IPS-18a (cell line): ENCODE measurements around the gene GLIS2.

ENCODE experiments used
- H3K27ac ChIP-seq: one replicate; pipeline ENCODE4 v1.5.1; 2013; ENCODE audit warnings: low read length
- H3K27me3 ChIP-seq: one replicate; pipeline ENCODE4 v1.6.1; 2013; ENCODE audit warnings: mild to moderate bottlenecking, low read length; ENCODE audit not compliant: control insufficient read depth, insufficient read depth
- H3K36me3 ChIP-seq: one replicate; pipeline ENCODE4 v1.6.1; 2013; ENCODE audit warnings: low read depth, low read length; ENCODE audit not compliant: control insufficient read depth
- H3K4me1 ChIP-seq: one replicate; pipeline ENCODE4 v1.6.1; 2013; ENCODE audit warnings: low read depth, low read length; ENCODE audit not compliant: control insufficient read depth
- H3K4me3 ChIP-seq: one replicate; pipeline ENCODE4 v1.5.1; 2013; ENCODE audit warnings: low read length
- H3K9ac ChIP-seq: one replicate; pipeline ENCODE4 v1.6.1; 2013; ENCODE audit warnings: mild to moderate bottlenecking, low read length, moderate library complexity
- H3K9me3 ChIP-seq: one replicate; pipeline ENCODE4 v1.6.1; 2013; ENCODE audit warnings: low read depth, low read length; ENCODE audit not compliant: control insufficient read depth

GLIS2 gene

DNA sequence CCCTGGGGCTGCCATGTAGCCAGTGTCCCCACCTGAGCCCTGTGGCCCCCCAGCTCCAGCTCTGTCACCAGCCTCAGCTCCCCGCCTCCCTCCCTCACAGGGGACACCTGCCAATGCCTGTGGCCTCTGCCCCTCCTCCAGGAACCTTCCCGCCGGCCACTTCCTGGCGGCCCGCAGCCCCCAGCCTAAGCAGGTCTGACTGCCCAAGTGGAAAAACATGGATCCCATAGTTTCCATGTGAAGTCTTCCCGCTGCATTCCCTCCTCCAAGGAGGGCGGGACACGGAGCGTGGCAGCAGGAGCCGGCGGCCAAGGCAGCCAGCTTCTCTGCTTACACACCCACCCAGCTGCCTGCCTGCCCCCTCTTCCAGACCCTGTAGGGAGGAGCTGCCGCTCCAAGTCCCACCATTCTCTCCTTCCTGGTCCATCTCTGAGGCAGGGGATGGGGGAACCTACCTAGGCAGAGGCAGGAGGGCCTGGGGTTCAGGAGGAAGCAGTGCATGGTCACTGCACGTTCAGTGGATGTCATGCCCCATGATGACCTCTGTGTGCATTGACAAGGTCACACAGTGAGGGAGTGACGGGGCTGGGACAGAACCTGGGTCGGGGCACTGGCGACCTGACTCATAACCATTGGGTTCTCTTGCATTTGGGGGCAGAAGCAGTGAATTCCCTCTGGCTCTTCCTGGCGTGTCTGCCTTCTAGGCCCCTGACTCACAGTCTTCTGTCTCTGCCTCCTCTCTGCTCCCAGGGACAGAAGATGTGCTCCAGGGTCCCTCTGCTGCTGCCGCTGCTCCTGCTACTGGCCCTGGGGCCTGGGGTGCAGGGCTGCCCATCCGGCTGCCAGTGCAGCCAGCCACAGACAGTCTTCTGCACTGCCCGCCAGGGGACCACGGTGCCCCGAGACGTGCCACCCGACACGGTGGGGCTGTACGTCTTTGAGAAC, 64.5 kb downstream of the GLIS2 start:
- Histone ChIP-seq H3K9me3 (no peaks in the 10 kb centered on the region), H3K4me3 (no peak overlapping the region), H3K27me3 (no peaks in the 10 kb centered on the region), H3K27ac (no peak overlapping the region), H3K4me1 (peaks cover 10% of the 10 kb centered on the region), H3K36me3 (no peaks in the 10 kb centered on the region), H3K9ac (no peak overlapping the region)

- Histone ChIP-seq H3K36me3 (no peaks in the 10 kb centered on the region), H3K27ac (no peak overlapping the region), H3K4me1 (peaks cover 10% of the 10 kb centered on the region), H3K9ac (no peak overlapping the region), H3K4me3 (no peak overlapping the region), H3K9me3 (no peaks in the 10 kb centered on the region), H3K27me3 (no peaks in the 10 kb centered on the region)
These were observed 65.4 kb downstream of the GLIS2 start for GRCh38 chr16:4381072-4381934.

DNA sequence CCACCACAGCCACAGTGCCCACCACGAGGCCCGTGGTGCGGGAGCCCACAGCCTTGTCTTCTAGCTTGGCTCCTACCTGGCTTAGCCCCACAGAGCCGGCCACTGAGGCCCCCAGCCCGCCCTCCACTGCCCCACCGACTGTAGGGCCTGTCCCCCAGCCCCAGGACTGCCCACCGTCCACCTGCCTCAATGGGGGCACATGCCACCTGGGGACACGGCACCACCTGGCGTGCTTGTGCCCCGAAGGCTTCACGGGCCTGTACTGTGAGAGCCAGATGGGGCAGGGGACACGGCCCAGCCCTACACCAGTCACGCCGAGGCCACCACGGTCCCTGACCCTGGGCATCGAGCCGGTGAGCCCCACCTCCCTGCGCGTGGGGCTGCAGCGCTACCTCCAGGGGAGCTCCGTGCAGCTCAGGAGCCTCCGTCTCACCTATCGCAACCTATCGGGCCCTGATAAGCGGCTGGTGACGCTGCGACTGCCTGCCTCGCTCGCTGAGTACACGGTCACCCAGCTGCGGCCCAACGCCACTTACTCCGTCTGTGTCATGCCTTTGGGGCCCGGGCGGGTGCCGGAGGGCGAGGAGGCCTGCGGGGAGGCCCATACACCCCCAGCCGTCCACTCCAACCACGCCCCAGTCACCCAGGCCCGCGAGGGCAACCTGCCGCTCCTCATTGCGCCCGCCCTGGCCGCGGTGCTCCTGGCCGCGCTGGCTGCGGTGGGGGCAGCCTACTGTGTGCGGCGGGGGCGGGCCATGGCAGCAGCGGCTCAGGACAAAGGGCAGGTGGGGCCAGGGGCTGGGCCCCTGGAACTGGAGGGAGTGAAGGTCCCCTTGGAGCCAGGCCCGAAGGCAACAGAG, 66.3 kb downstream of the GLIS2 start:
- no peaks in the 10 kb centered on the region for H3K36me3 ChIP-seq
- H3K9me3 ChIP-seq = no peaks in the 10 kb centered on the region
- no peaks in the 10 kb centered on the region for H3K27me3 ChIP-seq
- no peak overlapping the region for H3K4me3 ChIP-seq
- H3K27ac ChIP-seq = no peak overlapping the region
- H3K9ac ChIP-seq = no peak overlapping the region
- peaks cover 10% of the 10 kb centered on the region for H3K4me1 ChIP-seq

DNA sequence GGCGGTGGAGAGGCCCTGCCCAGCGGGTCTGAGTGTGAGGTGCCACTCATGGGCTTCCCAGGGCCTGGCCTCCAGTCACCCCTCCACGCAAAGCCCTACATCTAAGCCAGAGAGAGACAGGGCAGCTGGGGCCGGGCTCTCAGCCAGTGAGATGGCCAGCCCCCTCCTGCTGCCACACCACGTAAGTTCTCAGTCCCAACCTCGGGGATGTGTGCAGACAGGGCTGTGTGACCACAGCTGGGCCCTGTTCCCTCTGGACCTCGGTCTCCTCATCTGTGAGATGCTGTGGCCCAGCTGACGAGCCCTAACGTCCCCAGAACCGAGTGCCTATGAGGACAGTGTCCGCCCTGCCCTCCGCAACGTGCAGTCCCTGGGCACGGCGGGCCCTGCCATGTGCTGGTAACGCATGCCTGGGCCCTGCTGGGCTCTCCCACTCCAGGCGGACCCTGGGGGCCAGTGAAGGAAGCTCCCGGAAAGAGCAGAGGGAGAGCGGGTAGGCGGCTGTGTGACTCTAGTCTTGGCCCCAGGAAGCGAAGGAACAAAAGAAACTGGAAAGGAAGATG, 67.0 kb downstream of the GLIS2 start:
- H3K27ac ChIP-seq = no peak overlapping the region
- no peak overlapping the region for H3K9ac ChIP-seq
- no peaks in the 10 kb centered on the region for H3K36me3 ChIP-seq
- H3K9me3 ChIP-seq = no peaks in the 10 kb centered on the region
- H3K4me3 ChIP-seq = no peak overlapping the region
- H3K27me3 ChIP-seq = no peaks in the 10 kb centered on the region
- H3K4me1 ChIP-seq = peaks cover 4% of the 10 kb centered on the region

- Histone ChIP-seq H3K27ac (no peak overlapping the region), H3K4me1 (peaks cover 6% of the 10 kb centered on the region), H3K27me3 (no peaks in the 10 kb centered on the region), H3K9ac (no peak overlapping the region), H3K4me3 (no peak overlapping the region), H3K36me3 (no peaks in the 10 kb centered on the region), H3K9me3 (no peaks in the 10 kb centered on the region)
These were observed 68.0 kb downstream of the GLIS2 start for GRCh38 chr16:4383591-4384444.

DNA sequence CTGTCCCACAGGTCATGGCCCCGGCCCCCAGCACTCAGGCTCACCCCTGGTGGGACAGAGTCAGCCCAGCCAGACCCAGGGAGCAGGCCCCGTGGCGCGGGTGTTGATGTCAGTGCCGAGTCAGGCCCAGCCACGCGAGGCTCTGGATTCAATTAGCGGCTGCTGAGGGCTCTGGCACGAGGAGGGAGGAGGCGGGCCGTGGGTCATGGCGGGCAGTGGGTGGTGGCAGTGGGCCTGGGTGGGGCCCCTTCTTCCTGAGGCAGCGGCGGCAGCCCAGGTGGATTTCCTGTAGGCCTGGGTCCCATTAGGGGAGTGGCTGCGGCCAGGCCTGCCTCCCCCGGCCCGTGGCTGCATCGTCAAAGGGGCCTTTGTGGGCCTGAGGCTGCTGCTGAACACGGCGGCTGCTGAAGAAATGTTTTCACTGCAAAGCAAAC, 68.7 kb downstream of the GLIS2 start:
- Histone ChIP-seq H3K9ac (no peak overlapping the region), H3K27ac (no peak overlapping the region), H3K9me3 (no peaks in the 10 kb centered on the region), H3K36me3 (no peaks in the 10 kb centered on the region), H3K4me1 (peaks cover 13% of the 10 kb centered on the region), H3K4me3 (no peak overlapping the region), H3K27me3 (no peaks in the 10 kb centered on the region)

DNA sequence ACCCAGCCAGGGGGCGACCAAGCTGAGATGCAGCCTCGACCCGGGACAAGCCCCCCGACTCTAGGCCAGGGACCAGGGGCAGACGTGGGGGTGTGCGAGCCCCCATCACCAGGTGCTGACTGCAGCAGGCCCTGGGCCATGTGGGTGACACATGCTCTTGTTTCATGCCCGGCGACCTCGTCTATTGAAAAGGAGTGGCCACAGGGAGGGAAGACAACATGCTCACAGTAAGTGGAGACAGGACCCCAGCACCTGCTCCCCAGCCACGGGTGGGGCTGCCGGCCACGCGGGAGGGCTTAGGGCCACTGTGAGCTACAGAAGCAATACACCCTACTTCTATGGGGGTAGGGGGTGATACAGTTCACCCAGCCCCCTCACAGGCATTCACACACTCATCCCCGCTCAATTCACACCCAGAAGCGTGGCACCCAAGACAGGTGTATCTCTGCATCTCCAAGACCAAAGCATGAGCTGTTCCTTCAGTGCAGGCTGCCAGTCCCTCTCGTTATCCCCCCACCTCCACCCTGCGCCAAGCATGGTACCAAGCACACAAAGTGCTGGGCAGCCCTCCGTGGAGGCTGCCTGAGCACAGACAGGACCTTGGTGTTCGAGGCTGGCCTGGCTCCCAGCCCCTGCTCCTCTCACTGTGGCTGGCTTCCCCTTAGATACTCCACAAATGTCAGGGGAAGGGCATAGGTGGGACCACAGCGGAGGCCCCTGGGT, 69.4 kb downstream of the GLIS2 start:
- no peaks in the 10 kb centered on the region for H3K36me3 ChIP-seq
- H3K4me1 ChIP-seq = peaks cover 20% of the 10 kb centered on the region
- H3K9me3 ChIP-seq = no peaks in the 10 kb centered on the region
- no peaks in the 10 kb centered on the region for H3K27me3 ChIP-seq
- H3K4me3 ChIP-seq = no peak overlapping the region
- H3K27ac ChIP-seq = no peak overlapping the region
- no peak overlapping the region for H3K9ac ChIP-seq

- no peak overlapping the region for H3K27ac ChIP-seq
These were observed 70.1 kb downstream of the GLIS2 start for GRCh38 chr16:4385789-4386450.

DNA sequence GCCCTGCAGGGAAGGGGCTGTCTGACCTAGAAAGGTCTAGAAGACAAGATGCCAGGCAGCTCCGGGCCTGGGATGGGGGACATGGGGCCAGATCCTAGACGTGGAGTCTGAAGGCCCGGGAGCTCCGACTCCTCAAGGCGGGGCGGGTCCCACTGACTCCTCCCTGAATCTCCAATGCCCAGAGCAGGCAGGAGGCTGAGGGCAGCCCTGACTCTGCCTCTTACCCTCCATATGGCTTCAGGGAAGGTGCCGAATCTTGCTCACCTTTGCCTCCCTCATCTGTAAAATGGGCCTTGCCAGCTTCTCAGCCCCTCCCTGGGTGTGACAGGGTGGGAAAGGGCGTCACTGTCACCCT, 70.6 kb downstream of the GLIS2 start:
- Histone ChIP-seq H3K27me3 (no peaks in the 10 kb centered on the region), H3K36me3 (no peaks in the 10 kb centered on the region), H3K4me3 (no peak overlapping the region), H3K27ac (no peak overlapping the region), H3K9me3 (no peaks in the 10 kb centered on the region), H3K9ac (no peak overlapping the region), H3K4me1 (peaks cover 31% of the 10 kb centered on the region)

More at GRCh38 chr16:4385789-4386450, 70.1 kb downstream of the GLIS2 start:
- H3K9ac ChIP-seq = no peak overlapping the region
- no peak overlapping the region for H3K4me3 ChIP-seq
- no peaks in the 10 kb centered on the region for H3K27me3 ChIP-seq
- no peaks in the 10 kb centered on the region for H3K36me3 ChIP-seq
- no peaks in the 10 kb centered on the region for H3K9me3 ChIP-seq
- peaks cover 26% of the 10 kb centered on the region for H3K4me1 ChIP-seq
